HepG2 (cell line): ENCODE results near the gene COX4I2. TPM values are rescaled to one million over a fixed set of nuclear protein-coding genes. Genes with fewer than 3 reads are reported as not detected.

ENCODE experiments used
- AFF4 ChIP-seq: sonication (generic); formaldehyde crosslinking; IDR thresholded peaks from 2 replicates; pipeline ENCODE4 v1.4.0; 2020; ENCODE audit warnings: missing genetic modification reagents
- ATF2 ChIP-seq: sonication (generic); formaldehyde crosslinking; IDR thresholded peaks from 2 replicates; pipeline ENCODE4 v1.4.0; 2020; ENCODE audit warnings: missing genetic modification reagents
- GLMP ChIP-seq: sonication (generic); formaldehyde crosslinking; IDR thresholded peaks from 2 replicates; pipeline ENCODE4 v1.9.0; 2021; ENCODE audit warnings: missing genetic modification reagents, mild to moderate bottlenecking, borderline replicate concordance
- HNRNPUL1 ChIP-seq: fragments of 200-400 bp; formaldehyde crosslinking; IDR thresholded peaks from 2 replicates; pipeline ENCODE4 v1.6.1; 2017; ENCODE audit warnings: low read depth, mild to moderate bottlenecking, low read length, moderate library complexity
- NFATC3 ChIP-seq: sonication (generic); formaldehyde crosslinking; IDR thresholded peaks from 2 replicates; pipeline ENCODE4 v1.5.1; 2020; ENCODE audit warnings: mild to moderate bottlenecking, missing genetic modification reagents
- PAXIP1 ChIP-seq: sonication (generic); formaldehyde crosslinking; conservative IDR thresholded peaks from 2 replicates; pipeline ENCODE4 v1.4.0; 2020; ENCODE audit warnings: mild to moderate bottlenecking, missing genetic modification reagents, moderate library complexity
- SALL2 ChIP-seq: sonication (generic); formaldehyde crosslinking; IDR thresholded peaks from 2 replicates; pipeline ENCODE4 v1.8.1; 2023; ENCODE audit warnings: mild to moderate bottlenecking, missing genetic modification reagents, inconsistent platforms
- SOX13 ChIP-seq, 3 experiments: fragments of 450-650 bp in 1 of 3; sonication (generic) in 1 of 3; formaldehyde crosslinking in 1 of 3; IDR thresholded peaks in 2 of 3; conservative IDR thresholded peaks in 1 of 3; 2 replicates each; pipeline versions ENCODE4 v1.5.0 to v1.6.1; 2016 to 2020; ENCODE audit warnings: antibody characterized with exemption in 1 of 3, mild to moderate bottlenecking in 1 of 3, missing compliant biosample characterization in 1 of 3, missing genetic modification reagents in 1 of 3, moderate library complexity in 1 of 3
- XRCC5 ChIP-seq: fragments of 200-400 bp; formaldehyde crosslinking; optimal IDR thresholded peaks from 2 replicates; pipeline ENCODE3; 2017; ENCODE audit warnings: mild to moderate bottlenecking, low read length
- ZNF282 ChIP-seq: fragments of 450-650 bp; IDR thresholded peaks from 2 replicates; pipeline ENCODE4 v1.6.1; 2018; ENCODE audit not compliant: partially characterized antibody
- ZNF350 ChIP-seq: sonication (generic); formaldehyde crosslinking; IDR thresholded peaks from 2 replicates; pipeline ENCODE4 v1.4.0; 2020; ENCODE audit warnings: mild to moderate bottlenecking, low read depth, missing genetic modification reagents, borderline replicate concordance
- polyA plus RNA-seq, 8 experiments: library from polyadenylated mRNA; depleted of rRNA in 3 of 8; stranded (reverse) in 7 of 8; unstranded in 1 of 8; fragments of >200 nt; fragmentation: Illumina TruSeq in 4 of 8; extraction: Trizol in 4 of 8; gene quantifications; 2 replicates each; pipeline versions ENCODE4 v1.2.1 to v1.2.3, GENCODE V29; 2011 to 2016; ENCODE audit warnings: low read depth in 4 of 8, missing spikeins in 1 of 8, mixed read lengths in 1 of 8; ENCODE audit not compliant: insufficient read depth in 1 of 8
- total RNA-seq, 5 experiments: library from RNA; depleted of rRNA; stranded (reverse); fragments of >200 nt; fragmentation: Illumina TruSeq; extraction: Trizol; gene quantifications; 2 replicates each; pipeline ENCODE4 v1.2.3, GENCODE V29; 2016; ENCODE audit warnings: low read depth in 1 of 5
- TF ChIP-seq, protein P1 (sequence below): IDR thresholded peaks from 2 replicates; pipeline ENCODE4 v1.6.1; 2016; ENCODE audit warnings: missing compliant biosample characterization, missing genetic modification reagents, borderline replicate concordance
- TF ChIP-seq, protein P2 (sequence below): sonication (generic); formaldehyde crosslinking; IDR thresholded peaks from 2 replicates; pipeline ENCODE4 v1.5.0; 2020; ENCODE audit warnings: missing genetic modification reagents, mild to moderate bottlenecking, borderline replicate concordance

The COX4I2 gene
- total and polyA plus RNA-seq, 2 of the 13 experiments (the other 11 are each of a cell fraction or from before 2014, with no cell fraction given), result 1.1 TPM; not detected in 1

DNA sequence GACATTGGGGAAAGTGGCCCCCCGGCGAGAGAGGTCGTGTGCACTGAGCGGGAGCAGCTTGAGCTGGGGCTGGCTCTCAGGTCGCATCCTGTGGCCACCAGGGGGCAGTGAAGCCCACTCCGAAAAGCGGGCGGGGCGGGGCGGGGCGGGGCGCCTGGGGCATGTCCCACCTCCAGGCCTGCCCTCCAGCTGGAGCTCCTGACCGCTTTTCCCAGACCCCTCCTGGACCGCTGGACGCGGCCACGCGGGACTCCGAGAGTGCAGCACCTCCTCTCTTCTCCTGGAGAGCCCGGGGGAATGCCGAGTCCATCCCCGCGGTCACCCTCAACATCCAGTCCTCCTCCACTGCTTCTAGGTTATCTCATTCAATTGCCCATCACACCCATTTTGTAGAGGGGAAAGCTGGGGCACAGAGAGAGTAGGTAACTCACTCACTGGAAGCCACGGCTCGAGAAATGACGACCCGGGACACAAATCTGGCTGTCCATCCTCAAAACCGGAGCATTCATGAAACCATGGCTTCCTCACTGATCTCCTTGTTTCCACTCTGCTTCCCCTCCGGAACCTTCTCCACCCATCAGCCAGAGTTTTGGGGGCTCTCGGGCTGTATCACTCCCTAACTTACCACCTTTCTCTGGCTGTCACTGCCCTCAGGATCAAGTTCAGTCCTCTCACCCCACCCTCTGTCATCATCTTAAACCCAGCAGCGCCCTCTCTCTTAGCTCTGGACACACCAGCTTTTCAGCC is 24.1 kb downstream of the COX4I2 start (continued):
- TF ChIP-seq, protein P1, sequence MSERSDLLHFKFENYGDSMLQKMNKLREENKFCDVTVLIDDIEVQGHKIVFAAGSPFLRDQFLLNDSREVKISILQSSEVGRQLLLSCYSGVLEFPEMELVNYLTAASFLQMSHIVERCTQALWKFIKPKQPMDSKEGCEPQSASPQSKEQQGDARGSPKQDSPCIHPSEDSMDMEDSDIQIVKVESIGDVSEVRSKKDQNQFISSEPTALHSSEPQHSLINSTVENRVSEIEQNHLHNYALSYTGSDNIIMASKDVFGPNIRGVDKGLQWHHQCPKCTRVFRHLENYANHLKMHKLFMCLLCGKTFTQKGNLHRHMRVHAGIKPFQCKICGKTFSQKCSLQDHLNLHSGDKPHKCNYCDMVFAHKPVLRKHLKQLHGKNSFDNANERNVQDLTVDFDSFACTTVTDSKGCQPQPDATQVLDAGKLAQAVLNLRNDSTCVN, result peak; percentile 69
- TF ChIP-seq SOX13 (IDR thresholded peaks at IDR 0.05) (no peak), SOX13 (CRISPR knock-in tag; conservative IDR thresholded peaks at IDR 0.05 in 1 of 2, IDR thresholded peaks at IDR 0.05 in 1 of 2) (peak; percentile 53 to 84), GLMP (CRISPR knock-in tag) (no peak), XRCC5 (no peak), AFF4 (CRISPR knock-in tag) (peak; percentile 88), ATF2 (CRISPR knock-in tag) (no peak), ZNF350 (CRISPR knock-in tag) (peak; percentile 90), NFATC3 (CRISPR knock-in tag) (no peak), PAXIP1 (CRISPR knock-in tag) (peak; percentile 63; the same call in 1 of the 2 replicates), SALL2 (CRISPR knock-in tag) (peak; percentile 85), ZNF282 (no peak), HNRNPUL1 (no peak)
- TF ChIP-seq, protein P2, sequence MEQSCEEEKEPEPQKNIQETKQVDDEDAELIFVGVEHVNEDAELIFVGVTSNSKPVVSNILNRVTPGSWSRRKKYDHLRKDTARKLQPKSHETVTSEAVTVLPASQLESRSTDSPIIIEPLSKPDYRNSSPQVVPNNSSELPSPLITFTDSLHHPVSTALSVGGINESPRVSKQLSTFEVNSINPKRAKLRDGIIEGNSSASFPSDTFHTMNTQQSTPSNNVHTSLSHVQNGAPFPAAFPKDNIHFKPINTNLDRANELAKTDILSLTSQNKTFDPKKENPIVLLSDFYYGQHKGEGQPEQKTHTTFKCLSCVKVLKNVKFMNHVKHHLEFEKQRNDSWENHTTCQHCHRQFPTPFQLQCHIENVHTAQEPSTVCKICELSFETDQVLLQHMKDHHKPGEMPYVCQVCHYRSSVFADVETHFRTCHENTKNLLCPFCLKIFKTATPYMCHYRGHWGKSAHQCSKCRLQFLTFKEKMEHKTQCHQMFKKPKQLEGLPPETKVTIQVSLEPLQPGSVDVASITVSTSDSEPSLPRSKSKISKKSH, result 0 out of 2 replicates have a peak, but pooled peaks have one; percentile 84
